HepG2 (cell line): ENCODE data around the gene PELI3. TPM values are rescaled to one million over a fixed set of nuclear protein-coding genes. Genes with fewer than 3 reads are reported as not detected.

Experiments used
- ATAC-seq: fragments of 200-7000 bp; cut with Tn5 transposase; 3 replicates; pipeline ENCODE4 v1.9.1; 2020; ENCODE audit warnings: mild to moderate bottlenecking, moderate library complexity
- BruUV-seq: library from RNA; stranded (reverse); fragments of 400-500 nt; replicated peaks from 2 replicates; lab custom pipeline; 2021; lab: Mats Ljungman, UMichigan
- CTCF ChIA-PET: fragments of 300-600 bp; formaldehyde crosslinking; extraction: SDS; loops from one replicate; lab custom pipeline; 2021; ENCODE audit warnings: low total read pairs, inconsistent platforms, low intra/inter-chr PET ratio; lab: Yijun Ruan, JAX
- POLR2A ChIA-PET: fragments of 350-600 bp; sonication (Branson Sonifier 250); formaldehyde crosslinking; loops from one replicate; lab custom pipeline; 2020; ENCODE audit warnings: antibody characterized with exemption, inconsistent platforms; lab: Yijun Ruan, JAX
- DNase-seq: peaks from one replicate; pipeline ENCODE4 v3.0.0-alpha.2; 2015; ENCODE audit warnings: low spot score
- FAIRE-seq: peaks from 3 replicates; lab custom pipeline; 2011; peaks lifted over from hg19 to GRCh38; lab: Jason Lieb, UNC
- H2AFZ ChIP-seq: one replicate; pipeline ENCODE4 v1.6.1; 2011; ENCODE audit warnings: low read length, inconsistent platforms
- H3K27ac ChIP-seq: fragments of 300-600 bp; 3 replicates; pipeline ENCODE4 v1.8.0; 2011; ENCODE audit warnings: mixed run types, mild to moderate bottlenecking, mixed read lengths, low read length, inconsistent platforms; ENCODE audit not compliant: insufficient read depth; ENCODE audit errors: extremely low read length
- H3K27me3 ChIP-seq, 2 experiments: fragments of 200-600 bp in 1 of 2; 2 replicates in 1 of 2; 3 replicates in 1 of 2; pipeline versions ENCODE4 v1.6.0 to v1.8.0; 2011; ENCODE audit warnings: low read length in 2 of 2, mild to moderate bottlenecking in 2 of 2, moderate library complexity in 2 of 2, inconsistent platforms in 1 of 2; ENCODE audit not compliant: insufficient read depth in 2 of 2, control insufficient read depth in 1 of 2
- H3K36me3 ChIP-seq, 2 experiments: fragments of 200-600 bp in 1 of 2; replicated peaks in 1 of 2; 2 replicates in 1 of 2; 3 replicates in 1 of 2; pipeline versions ENCODE4 v1.5.1 to v1.8.0; 2011; ENCODE audit warnings: low read length in 2 of 2, inconsistent platforms in 1 of 2; ENCODE audit not compliant: insufficient read depth in 2 of 2, control insufficient read depth in 1 of 2
- H3K4me1 ChIP-seq: 2 replicates; pipeline ENCODE4 v1.5.1; 2012; ENCODE audit warnings: low read length, inconsistent platforms; ENCODE audit not compliant: insufficient read depth
- H3K4me2 ChIP-seq: 2 replicates; pipeline ENCODE4 v1.6.0; 2011; ENCODE audit warnings: low read depth, low read length, inconsistent platforms
- H3K4me3 ChIP-seq, 3 experiments: fragments of 200-600 bp in 1 of 3; sonication (generic), shearing (Covaris generic) in 1 of 3; replicated peaks in 1 of 3; 2 replicates each; pipeline ENCODE4 v1.5.1; 2011 to 2016; ENCODE audit warnings: low read length in 3 of 3, inconsistent platforms in 2 of 3, low read depth in 2 of 3, mild to moderate bottlenecking in 2 of 3, control low read depth in 1 of 3, mixed read lengths in 1 of 3; ENCODE audit not compliant: insufficient read depth in 1 of 3
- H3K79me2 ChIP-seq: one replicate; pipeline ENCODE4 v1.6.1; 2011; ENCODE audit warnings: low read length, inconsistent platforms; ENCODE audit not compliant: insufficient read depth
- H3K9ac ChIP-seq: 2 replicates; pipeline ENCODE4 v1.6.0; 2011; ENCODE audit warnings: mild to moderate bottlenecking, low read depth, low read length, inconsistent platforms; ENCODE audit not compliant: insufficient read depth
- H3K9me3 ChIP-seq: 2 replicates; pipeline ENCODE4 v1.5.1; 2012; ENCODE audit warnings: mild to moderate bottlenecking, low read length
- H4K20me1 ChIP-seq: 2 replicates; pipeline ENCODE4 v1.6.0; 2011; ENCODE audit warnings: inconsistent platforms, mild to moderate bottlenecking, low read length, moderate library complexity; ENCODE audit not compliant: insufficient read depth
- CEBPZ ChIP-seq: IDR thresholded peaks from 2 replicates; pipeline ENCODE4 v1.6.1; 2012; ENCODE audit warnings: low read length, improper control_type of control experiment
- CENPX ChIP-seq: sonication (generic); formaldehyde crosslinking; IDR thresholded peaks from 2 replicates; pipeline ENCODE4 v1.9.0; 2021; ENCODE audit warnings: mild to moderate bottlenecking, missing genetic modification reagents, moderate library complexity
- KDM1A ChIP-seq: IDR thresholded peaks from 2 replicates; pipeline ENCODE4 v1.6.1; 2016; ENCODE audit warnings: missing compliant biosample characterization
- KLF9 ChIP-seq: IDR thresholded peaks from 2 replicates; pipeline ENCODE4 v1.6.1; 2016; ENCODE audit warnings: low read depth
- MAX ChIP-seq: IDR thresholded peaks from 2 replicates; pipeline ENCODE4 v1.6.1; 2012; ENCODE audit warnings: inconsistent platforms
- MED8 ChIP-seq: sonication (generic); formaldehyde crosslinking; IDR thresholded peaks from 2 replicates; pipeline ENCODE4 v1.8.1; 2023; ENCODE audit warnings: mild to moderate bottlenecking, missing genetic modification reagents; ENCODE audit not compliant: insufficient replicate concordance
- MTERF4 ChIP-seq: sonication (generic); formaldehyde crosslinking; IDR thresholded peaks from 2 replicates; pipeline ENCODE4 v1.8.0; 2023; ENCODE audit warnings: mild to moderate bottlenecking, missing genetic modification reagents
- NFATC3 ChIP-seq: sonication (generic); formaldehyde crosslinking; IDR thresholded peaks from 2 replicates; pipeline ENCODE4 v1.5.1; 2020; ENCODE audit warnings: mild to moderate bottlenecking, missing genetic modification reagents
- PTBP1 ChIP-seq: fragments of 200-400 bp; formaldehyde crosslinking; IDR thresholded peaks from 2 replicates; pipeline ENCODE4 v1.6.1; 2018; ENCODE audit warnings: low read length, low read depth; ENCODE audit not compliant: poor library complexity, severe bottlenecking
- SP4 ChIP-seq: sonication (generic); formaldehyde crosslinking; IDR thresholded peaks from 2 replicates; pipeline ENCODE4 v1.8.1; 2023; ENCODE audit warnings: mild to moderate bottlenecking, missing genetic modification reagents
- SPEN ChIP-seq: sonication (generic); formaldehyde crosslinking; IDR thresholded peaks from 2 replicates; pipeline ENCODE4 v1.5.1; 2020; ENCODE audit warnings: low read depth, mild to moderate bottlenecking, missing genetic modification reagents
- ZMAT3 ChIP-seq: sonication (generic); formaldehyde crosslinking; conservative IDR thresholded peaks from 2 replicates; pipeline ENCODE4 v1.7.0; 2021; ENCODE audit warnings: missing genetic modification reagents
- ZNF143 ChIP-seq: sonication (generic); formaldehyde crosslinking; IDR thresholded peaks from 2 replicates; pipeline ENCODE4 v1.4.0; 2020; ENCODE audit warnings: missing genetic modification reagents
- ZNF225 ChIP-seq: sonication (generic); formaldehyde crosslinking; IDR thresholded peaks from 2 replicates; pipeline ENCODE4 v1.4.0; 2020; ENCODE audit warnings: mild to moderate bottlenecking, missing genetic modification reagents
- ZNF414 ChIP-seq: sonication (generic); formaldehyde crosslinking; IDR thresholded peaks from 2 replicates; pipeline ENCODE4 v1.5.0; 2020; ENCODE audit warnings: missing genetic modification reagents
- ZNF788 ChIP-seq: sonication (generic); formaldehyde crosslinking; IDR thresholded peaks from 2 replicates; pipeline ENCODE4 v1.5.0; 2020; ENCODE audit warnings: mild to moderate bottlenecking, missing genetic modification reagents, borderline replicate concordance
- ZSCAN25 ChIP-seq: sonication (generic); formaldehyde crosslinking; IDR thresholded peaks from 2 replicates; pipeline ENCODE4 v1.8.0; 2022; ENCODE audit warnings: mild to moderate bottlenecking, missing genetic modification reagents
- WGBS: methylation state at CpG from one replicate; pipeline ENCODE4 v1.1.6; 2017; ENCODE audit warnings: low lambda C conversion rate; 5-methylcytosine and 5-hydroxymethylcytosine counted together
- in situ Hi-C: cut with HindIII; loops from 2 replicates; pipeline ENCODE4 v1.10.0; 2017; ENCODE audit warnings: low pct_unique_long_range_greater_than_20kb; ENCODE audit not compliant: extremely low pct_ligation_motif_present
- intact Hi-C: fragments of 100-400 bp; cut with micrococcal nuclease; formaldehyde crosslinking; loops from one replicate; pipeline ENCODE4 v1.10.0; 2022; ENCODE audit not compliant: unreplicated experiment
- polyA plus RNA-seq, 8 experiments: library from polyadenylated mRNA; depleted of rRNA in 3 of 8; stranded (reverse) in 7 of 8; unstranded in 1 of 8; fragments of >200 nt; fragmentation: Illumina TruSeq in 4 of 8; extraction: Trizol in 4 of 8; gene quantifications; 2 replicates each; pipeline versions ENCODE4 v1.2.1 to v1.2.3, GENCODE V29; 2011 to 2016; ENCODE audit warnings: low read depth in 4 of 8, missing spikeins in 1 of 8, mixed read lengths in 1 of 8; ENCODE audit not compliant: insufficient read depth in 1 of 8
- total RNA-seq, 5 experiments: library from RNA; depleted of rRNA; stranded (reverse); fragments of >200 nt; fragmentation: Illumina TruSeq; extraction: Trizol; gene quantifications; 2 replicates each; pipeline ENCODE4 v1.2.3, GENCODE V29; 2016; ENCODE audit warnings: low read depth in 1 of 5

The PELI3 gene
- total and polyA plus RNA-seq, 2 of the 13 experiments (the other 11 are each of a cell fraction or from before 2014, with no cell fraction given) = 2.0 to 4.0 TPM

- BruUV-seq = no TSS peak
These were observed 22.3 kb downstream of the PELI3 start for GRCh38 chr11:66488957-66489356.

GRCh38 chr11:66489636-66490035 lies 22.9 kb downstream of the PELI3 start:
- no peaks in the 10 kb centered on the region for H3K79me2 ChIP-seq
- no peak overlapping the region for H3K27ac ChIP-seq
- no CpG with 5 or more reads among the region's 7 CpGs for WGBS
- ATAC-seq (no peak), DNase-seq (no peak), FAIRE-seq (no peak)
- no peak overlapping the region for H3K9ac ChIP-seq
- intact Hi-C loops = no loop called here
- H3K4me3 ChIP-seq = no peak overlapping the region
- no peaks in the 10 kb centered on the region for H4K20me1 ChIP-seq
- H3K27me3 ChIP-seq = no peaks in the 10 kb centered on the region
- H3K4me1 ChIP-seq = peaks cover 8% of the 10 kb centered on the region; the same call in 1 of the 2 replicates
- ChIA-PET CTCF (no interaction called here), POLR2A (interaction anchor here (2.5 kb wide), 1 partner anchor 10 kb away, joined by 11 read pairs; the partner anchor contains the start of gene DPP3)
- H3K9me3 ChIP-seq = no peaks in the 10 kb centered on the region
- H3K36me3 ChIP-seq = peaks cover 17 to 57% of the 10 kb centered on the region in 2 experiments
- BruUV-seq = no TSS peak
- no peak overlapping the region for H3K4me2 ChIP-seq
- TF ChIP-seq ZNF788 (CRISPR knock-in tag) (no peak), MTERF4 (CRISPR knock-in tag) (no peak), PTBP1 (no peak), SP4 (CRISPR knock-in tag) (no peak), ZMAT3 (CRISPR knock-in tag) (no peak), ZSCAN25 (CRISPR knock-in tag) (no peak), CEBPZ (no peak), MED8 (CRISPR knock-in tag) (no peak), ZNF143 (no peak), SPEN (CRISPR knock-in tag) (no peak), KLF9 (no peak), ZNF414 (no peak), MAX (no peak)
- TF ChIP-seq, all 625 proteins: peak for 0
- in situ Hi-C loops = no loop called here
- no peak overlapping the region for H2AFZ ChIP-seq

More at GRCh38 chr11:66488957-66489356, 22.3 kb downstream of the PELI3 start:
- H3K4me2 ChIP-seq = no peak overlapping the region
- H3K4me1 ChIP-seq = peaks cover 13% of the 10 kb centered on the region
- TF ChIP-seq KDM1A (CRISPR knock-in tag) = no peak
- TF ChIP-seq CENPX (CRISPR knock-in tag) = no peak
- TF ChIP-seq ZNF225 = no peak
- no peak for TF ChIP-seq NFATC3 (CRISPR knock-in tag)
- TF ChIP-seq, all 625 proteins: peak for 0
- H4K20me1 ChIP-seq = no peaks in the 10 kb centered on the region
- FAIRE-seq (no peak), DNase-seq (no peak), ATAC-seq (no peak)
- POLR2A ChIA-PET = no interaction called here
- H3K36me3 ChIP-seq = peaks cover 18 to 53% of the 10 kb centered on the region in 2 experiments
- no peaks in the 10 kb centered on the region for H3K79me2 ChIP-seq
- no peak overlapping the region for H3K9ac ChIP-seq
- CTCF ChIA-PET = no interaction called here
- H3K27ac ChIP-seq = no peak overlapping the region
- intact Hi-C loops = no loop called here
- H3K27me3 ChIP-seq = no peaks in the 10 kb centered on the region
- no peak overlapping the region for H3K4me3 ChIP-seq
- H3K9me3 ChIP-seq = no peaks in the 10 kb centered on the region
- WGBS = 98% methylated on average over 8 of the region's 10 CpGs
- no peak overlapping the region for H2AFZ ChIP-seq
- in situ Hi-C loops = no loop called here
